Measurements from ENCODE around the gene MEX3D. TPM values are rescaled to one million over a fixed set of nuclear protein-coding genes. Genes with fewer than 3 reads are reported as not detected.
A peak's percentile ranks its signal among the peaks of the same experiment; 100 is the strongest.

Gene MEX3D
- polyA plus RNA-seq, 2 of the 4 experiments (the other 2 are of a cell fraction): 2.1 to 7.1 TPM

GRCh38 chr19:1527650-1528309 is 40.3 kb downstream of the MEX3D start:
- ChIA-PET CTCF (interaction anchor here (1.3 to 1.4 kb wide), 2 partner anchors 13 to 18 kb away, joined by 5 to 6 read pairs; no protein-coding TSS in a partner anchor), POLR2A (no interaction called here)
- DNase-seq (ENCODE audit: low read depth in 1 of 2, low spot score in 1 of 2): no peak
- H3K27ac ChIP-seq: no peak overlapping the region
- no peak for TF ChIP-seq USF2 (IDR thresholded peaks at IDR 0.05)
- no peak for FAIRE-seq
- H3K4me3 ChIP-seq: no peak overlapping the region
- no peaks in the 10 kb centered on the region for H3K9me3 ChIP-seq
- 9% methylated on average over 6 of the region's 27 CpGs for WGBS (ENCODE audit: missing lambda C conversion rate)
- no peak overlapping the region for H3K4me2 ChIP-seq
- ATAC-seq: peak; percentile 45 to 63; a peak in 4 of 6 replicates
- no peaks in the 10 kb centered on the region for H3K4me1 ChIP-seq

- no peak for FAIRE-seq
- POLR2A ChIA-PET: no interaction called here
- no peak for DNase-seq (ENCODE audit: low read depth in 1 of 2, low spot score in 1 of 2)
These were observed 41.0 kb downstream of the MEX3D start for GRCh38 chr19:1526979-1527649.

GRCh38 chr19:1526066-1526778 is 41.9 kb downstream of the MEX3D start:
- no peaks in the 10 kb centered on the region for H3K4me1 ChIP-seq

More at GRCh38 chr19:1526979-1527649, 41.0 kb downstream of the MEX3D start:
- WGBS (ENCODE audit: missing lambda C conversion rate): 48% methylated on average over 7 of the region's 18 CpGs
- ATAC-seq: no peak
- TF ChIP-seq CHD2 (IDR thresholded peaks at IDR 0.05; ENCODE audit: low read length, partially characterized antibody) (no peak), CEBPB (IDR thresholded peaks at IDR 0.05) (peak in 1 of 2 experiments; percentile 44; a peak in 1 of 4 replicates)
- Histone ChIP-seq H3K9me3 (no peaks in the 10 kb centered on the region), H3K4me3 (no peak overlapping the region), H3K27ac (no peak overlapping the region), H3K4me1 (no peaks in the 10 kb centered on the region), H3K4me2 (no peak overlapping the region)
- CTCF ChIA-PET: interaction anchor here (0.6 to 1.9 kb wide), 4 partner anchors 7 to 129 kb away, joined by 3 to 6 read pairs (median 6); no protein-coding TSS in a partner anchor

GRCh38 chr19:1525343-1525742 is 42.8 kb downstream of the MEX3D start:
- no peak for DNase-seq (ENCODE audit: low read depth in 1 of 2, low spot score in 1 of 2)
- no peak overlapping the region for H3K4me2 ChIP-seq
- FAIRE-seq: no peak
- WGBS (ENCODE audit: missing lambda C conversion rate): no CpG with 5 or more reads among the region's 31 CpGs
- CTCF ChIA-PET: interaction anchor here (1.1 to 1.9 kb wide), 2 partner anchors 9 to 21 kb away, joined by 5 to 6 read pairs; no protein-coding TSS in a partner anchor
- no peaks in the 10 kb centered on the region for H3K9me3 ChIP-seq
- POLR2A ChIA-PET: no interaction called here
- H3K4me3 ChIP-seq: no peak overlapping the region
- H3K4me1 ChIP-seq: no peaks in the 10 kb centered on the region
- peak; percentile 48 to 62; a peak in 5 of 6 replicates for ATAC-seq
- H3K27ac ChIP-seq: no peak overlapping the region
- TF ChIP-seq CEBPB (IDR thresholded peaks at IDR 0.05) (no peak), HDAC2 (IDR thresholded peaks at IDR 0.05) (no peak), GATA3 (IDR thresholded peaks at IDR 0.05; ENCODE audit: borderline replicate concordance) (no peak), JUNB (IDR thresholded peaks at IDR 0.05) (no peak), ESRRA (IDR thresholded peaks at IDR 0.05; ENCODE audit: borderline replicate concordance, low read length) (no peak), HMGXB4 (CRISPR knock-in tag; IDR thresholded peaks at IDR 0.05; ENCODE audit: borderline replicate concordance) (no peak), FOSB (CRISPR knock-in tag; IDR thresholded peaks at IDR 0.05) (no peak), CBX2 (IDR thresholded peaks at IDR 0.05; ENCODE audit: borderline replicate concordance, low read depth) (no peak)

More at GRCh38 chr19:1526066-1526778, 41.9 kb downstream of the MEX3D start:
- no peak overlapping the region for H3K27ac ChIP-seq
- FAIRE-seq (no peak), DNase-seq (ENCODE audit: low read depth in 1 of 2, low spot score in 1 of 2) (no peak), ATAC-seq (no peak)
- TF ChIP-seq ZFP36 (IDR thresholded peaks at IDR 0.05; ENCODE audit: borderline replicate concordance, partially characterized antibody) (no peak), ESRRA (IDR thresholded peaks at IDR 0.05; ENCODE audit: borderline replicate concordance, low read length) (no peak), RNF2 (IDR thresholded peaks at IDR 0.05; ENCODE audit: borderline replicate concordance, low read depth) (no peak), CTCF (IDR thresholded peaks at IDR 0.05) (no peak), ATOH8 (CRISPR knock-in tag; IDR thresholded peaks at IDR 0.05; ENCODE audit: low read depth) (no peak)
- CTCF ChIA-PET: interaction anchor here (1.9 kb wide), 1 partner anchor 8 kb away, joined by 6 read pairs; no protein-coding TSS in a partner anchor
- POLR2A ChIA-PET: no interaction called here
- 32% methylated on average over 16 of the region's 33 CpGs for WGBS (ENCODE audit: missing lambda C conversion rate)
- no peak overlapping the region for H3K4me3 ChIP-seq
- no peaks in the 10 kb centered on the region for H3K9me3 ChIP-seq
- H3K4me2 ChIP-seq: no peak overlapping the region

All from A549 (cell line).